ENCODE results near the gene KCNH5.
"Not testable (repeated sequence)": the region's sequence is repeated elsewhere in the genome, so short reads cannot be mapped to it uniquely, and the experiment has no call there.

GRCh38 chr14:62746881-62747280, 298.4 kb downstream of the KCNH5 start:
- not testable (repeated sequence) for TF ChIP-seq E2F8 (IDR thresholded peaks at IDR 0.05; ENCODE audit: low read depth, partially characterized antibody); RAD21 (CRISPR knock-in tag; conservative IDR thresholded peaks at IDR 0.05 in 1 of 2, IDR thresholded peaks at IDR 0.05 in 1 of 2); POLR2A (conservative IDR thresholded peaks at IDR 0.05); EZH2 (IDR thresholded peaks at IDR 0.05; ENCODE audit: borderline replicate concordance, low read depth, low read length); ZBTB33 (CRISPR knock-in tag; IDR thresholded peaks at IDR 0.05); ID3 (CRISPR knock-in tag; IDR thresholded peaks at IDR 0.05); ID3 (tag; IDR thresholded peaks at IDR 0.05); JUN (IDR thresholded peaks at IDR 0.05; ENCODE audit: borderline replicate concordance, low read depth, low read length); JUN (CRISPR knock-in tag; IDR thresholded peaks at IDR 0.05; ENCODE audit: borderline replicate concordance); ZHX1 (conservative IDR thresholded peaks at IDR 0.05; ENCODE audit: low read length); FOXP1 (CRISPR knock-in tag; IDR thresholded peaks at IDR 0.05)
